GM12878 (cell line): Measurements from ENCODE around the gene XPNPEP3. TPM values are rescaled to one million over a fixed set of nuclear protein-coding genes. Genes with fewer than 3 reads are reported as not detected.

Source experiments
- ATAC-seq: fragments of 200-7000 bp; cut with Tn5 transposase; 3 replicates; pipeline ENCODE4 v1.9.1; 2020; ENCODE audit warnings: mild to moderate bottlenecking, moderate library complexity
- BruUV-seq: library from RNA; stranded (reverse); fragments of 400-500 nt; replicated peaks from 2 replicates; lab custom pipeline; 2021; lab: Mats Ljungman, UMichigan
- CTCF ChIA-PET: fragments of 300-600 bp; sonication (Branson Sonifier 250); formaldehyde crosslinking; extraction: SDS; loops from one replicate; lab custom pipeline; 2021; ENCODE audit warnings: inconsistent platforms; lab: Yijun Ruan, JAX
- POLR2A ChIA-PET: fragments of 350-600 bp; formaldehyde crosslinking; extraction: SDS; loops from one replicate; lab custom pipeline; 2021; ENCODE audit warnings: inconsistent platforms; lab: Charles Lee
- RAD21 ChIA-PET: fragments of 300-600 bp; sonication (Branson Sonifier 250); formaldehyde crosslinking; loops from one replicate; lab custom pipeline; 2023; ENCODE audit warnings: antibody characterized with exemption; ENCODE audit not compliant: unreplicated experiment; lab: Charles Lee
- SMC1A ChIA-PET: fragments of 300-600 bp; sonication (Branson Sonifier 250); formaldehyde crosslinking; loops from one replicate; lab custom pipeline; 2023; ENCODE audit not compliant: unreplicated experiment, uncharacterized antibody; lab: Charles Lee
- DNase-seq: peaks from one replicate; pipeline ENCODE4 v3.0.0-alpha.2; 2011; ENCODE audit warnings: low read depth, low spot score
- FAIRE-seq: peaks from 3 replicates; lab custom pipeline; 2011; peaks lifted over from hg19 to GRCh38; lab: Jason Lieb, UNC
- H2AFZ ChIP-seq: 2 replicates; pipeline ENCODE4 v1.6.0; 2011; ENCODE audit warnings: low read depth, low read length, control low read depth; ENCODE audit not compliant: control insufficient read depth
- H3K27ac ChIP-seq: 2 replicates; pipeline ENCODE4 v1.5.1; 2011; ENCODE audit warnings: control low read depth; ENCODE audit not compliant: control insufficient read depth, insufficient read depth
- H3K27me3 ChIP-seq, 2 experiments: replicated peaks in 1 of 2; 2 replicates each; pipeline versions ENCODE4 v1.6.0 to v1.6.1; 2011; ENCODE audit warnings: low read length in 1 of 2; ENCODE audit not compliant: control insufficient read depth in 2 of 2, insufficient read depth in 2 of 2
- H3K36me3 ChIP-seq, 2 experiments: 2 replicates each; pipeline ENCODE4 v1.5.1; 2011; ENCODE audit warnings: low read length in 1 of 2; ENCODE audit not compliant: control insufficient read depth in 2 of 2, insufficient read depth in 2 of 2
- H3K4me1 ChIP-seq: 2 replicates; pipeline ENCODE4 v1.6.1; 2011; ENCODE audit warnings: mild to moderate bottlenecking, low read length, moderate library complexity, mixed read lengths; ENCODE audit not compliant: control insufficient read depth, insufficient read depth
- H3K4me2 ChIP-seq: 2 replicates; pipeline ENCODE4 v1.6.0; 2011; ENCODE audit warnings: control low read depth; ENCODE audit not compliant: control insufficient read depth, insufficient read depth
- H3K4me3 ChIP-seq: fragments of 200-600 bp; sonication (generic); 2 replicates; pipeline ENCODE4 v1.5.1; 2016
- H3K79me2 ChIP-seq: 2 replicates; pipeline ENCODE4 v1.6.0; 2011; ENCODE audit warnings: low read length; ENCODE audit not compliant: control insufficient read depth, insufficient read depth
- H3K9ac ChIP-seq: 2 replicates; pipeline ENCODE4 v1.8.0; 2011; ENCODE audit warnings: low read length, control low read depth, mixed read lengths; ENCODE audit not compliant: control insufficient read depth, insufficient read depth
- H3K9me3 ChIP-seq: replicated peaks from 3 replicates; pipeline ENCODE4 v1.5.1; 2011; ENCODE audit warnings: mild to moderate bottlenecking, low read length; ENCODE audit not compliant: control insufficient read depth, insufficient read depth
- H4K20me1 ChIP-seq: 2 replicates; pipeline ENCODE4 v1.6.0; 2011; ENCODE audit not compliant: control insufficient read depth, insufficient read depth
- CHD1 ChIP-seq: IDR thresholded peaks from 2 replicates; pipeline ENCODE4 v1.6.1; 2012; ENCODE audit warnings: low read depth, low read length, improper control_type of control experiment
- EP300 ChIP-seq, 2 experiments: fragments of 150-350 bp in 1 of 2; IDR thresholded peaks; 2 replicates each; pipeline ENCODE4 v1.6.1; 2011 to 2012; ENCODE audit warnings: low read depth in 2 of 2, low read length in 2 of 2, borderline replicate concordance in 1 of 2, improper control_type of control experiment in 1 of 2, inconsistent platforms in 1 of 2; ENCODE audit not compliant: control insufficient read depth in 1 of 2
- EZH2 ChIP-seq: IDR thresholded peaks from 2 replicates; pipeline ENCODE4 v1.6.1; 2012; ENCODE audit warnings: low read depth, mild to moderate bottlenecking, control low read depth, inconsistent platforms, low read length, borderline replicate concordance; ENCODE audit not compliant: control insufficient read depth
- FOXK2 ChIP-seq: fragments of 450-650 bp; IDR thresholded peaks from 2 replicates; pipeline ENCODE4 v1.6.1; 2017; ENCODE audit warnings: mild to moderate bottlenecking, moderate library complexity
- HDGF ChIP-seq: fragments of 450-650 bp; IDR thresholded peaks from 2 replicates; pipeline ENCODE4 v1.6.1; 2016; ENCODE audit warnings: antibody characterized with exemption
- NFYA ChIP-seq: IDR thresholded peaks from 2 replicates; pipeline ENCODE4 v1.6.1; 2011; ENCODE audit warnings: low read depth, mild to moderate bottlenecking, low read length, improper control_type of control experiment, borderline replicate concordance
- NR2F1 ChIP-seq: fragments of 450-650 bp; conservative IDR thresholded peaks from 2 replicates; pipeline ENCODE4 v1.6.1; 2017; ENCODE audit warnings: mild to moderate bottlenecking
- RAD21 ChIP-seq: IDR thresholded peaks from 2 replicates; pipeline ENCODE4 v1.6.1; 2011; ENCODE audit warnings: mild to moderate bottlenecking, low read depth, low read length, moderate library complexity; ENCODE audit not compliant: insufficient read depth
- RFX5 ChIP-seq: IDR thresholded peaks from 2 replicates; pipeline ENCODE4 v1.6.1; 2011; ENCODE audit warnings: low read depth, low read length, improper control_type of control experiment
- SMC3 ChIP-seq: IDR thresholded peaks from 2 replicates; pipeline ENCODE4 v1.6.1; 2011; ENCODE audit warnings: low read length, improper control_type of control experiment, borderline replicate concordance
- ZBED1 ChIP-seq: IDR thresholded peaks from 2 replicates; pipeline ENCODE4 v1.6.1; 2016; ENCODE audit warnings: borderline replicate concordance
- WGBS: methylation state at CpG from one replicate; pipeline ENCODE4 v1.1.6; 2016; ENCODE audit warnings: low lambda C conversion rate; ENCODE audit not compliant: insufficient replicate concordance, insufficient coverage; ENCODE audit errors: missing lambda C conversion rate; 5-methylcytosine and 5-hydroxymethylcytosine counted together
- in situ Hi-C: fragments of 300-500 bp; cut with MboI; formaldehyde crosslinking; loops from 9 replicates; pipeline ENCODE4 v1.14.3; 2018; ENCODE audit warnings: mixed read lengths
- intact Hi-C: fragments of 100-400 bp; cut with micrococcal nuclease; formaldehyde crosslinking; loops from one replicate; pipeline ENCODE4 v1.14.2; 2022; ENCODE audit not compliant: unreplicated experiment
- polyA plus RNA-seq, 11 experiments: library from polyadenylated mRNA; depleted of rRNA in 4 of 11; unstranded in 6 of 11; stranded (reverse) in 5 of 11; fragments of >200 nt; fragmentation: Nextera tagmentation in 4 of 11; fragmentation: Illumina TruSeq in 1 of 11; extraction: Ambion mirVana in 4 of 11; extraction: Trizol in 1 of 11; gene quantifications; 1 replicate in 1 of 11; 2 replicates in 10 of 11; pipeline versions ENCODE4 v1.2.1 to v1.2.3, GENCODE V29; 2011 to 2016; ENCODE audit warnings: inconsistent platforms in 2 of 11, missing spikeins in 2 of 11, low read depth in 1 of 11
- total RNA-seq, 4 experiments: library from RNA; depleted of rRNA in 3 of 4; stranded (reverse); fragments of >200 nt in 3 of 4; fragmentation: Illumina TruSeq in 1 of 4; extraction: Trizol in 1 of 4; gene quantifications; 2 replicates each; pipeline versions ENCODE4 v1.2.1 to v1.2.3, GENCODE V29; 2013 to 2021
- TF ChIP-seq, protein P1 (sequence below): IDR thresholded peaks from 2 replicates; pipeline ENCODE4 v1.6.1; 2012; ENCODE audit warnings: improper control_type of control experiment, low read depth, low read length; ENCODE audit not compliant: insufficient replicate concordance
- TF ChIP-seq, protein P2 (sequence below): fragments of 450-650 bp; IDR thresholded peaks from 2 replicates; pipeline ENCODE4 v1.6.1; 2017; ENCODE audit warnings: low read depth, mild to moderate bottlenecking, moderate library complexity

Gene XPNPEP3
- total and polyA plus RNA-seq, 10 of the 15 experiments (the other 5 are each of a cell fraction or from before 2014, with no cell fraction given) = 6.7 to 19.9 (median 11.7) TPM

DNA sequence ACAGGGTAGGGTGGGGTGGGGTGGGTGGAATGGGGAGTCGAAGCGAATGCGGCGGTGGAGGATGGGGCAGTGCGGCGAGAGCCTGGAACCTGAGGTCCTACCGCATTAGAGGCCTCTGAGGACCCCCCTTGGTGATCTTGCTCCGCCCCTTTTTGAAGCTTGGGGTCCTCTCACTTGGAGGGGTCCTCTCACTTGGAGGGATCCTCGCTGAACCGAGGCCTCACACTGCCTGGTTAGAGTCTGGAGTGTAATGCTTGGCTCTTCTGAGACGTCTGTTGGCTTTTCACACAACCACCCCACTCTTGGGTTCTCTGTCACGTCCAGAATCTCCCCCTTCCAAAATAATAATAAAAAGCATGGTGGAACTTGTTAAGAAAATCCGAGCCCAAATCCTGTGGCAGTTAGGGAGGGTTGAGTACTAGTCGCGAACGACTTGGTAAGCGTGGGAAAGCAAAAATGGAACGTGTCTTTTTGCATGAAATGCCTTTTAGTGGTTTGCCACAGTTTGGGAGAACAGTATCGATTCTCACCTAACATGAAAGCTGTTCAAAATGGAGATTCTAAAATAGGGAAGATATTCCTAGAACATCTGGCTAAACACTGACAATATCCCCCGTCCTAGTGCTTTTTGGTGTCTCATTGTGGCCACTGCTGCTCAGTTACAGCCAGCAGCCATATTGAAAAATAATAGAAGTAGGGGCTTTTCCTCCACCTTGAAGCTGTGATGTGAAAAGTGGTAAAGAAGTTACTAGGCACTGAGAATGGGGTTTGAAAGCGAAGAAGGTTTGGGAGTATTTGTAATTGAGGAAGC is 95.1 kb downstream of the XPNPEP3 start (continued):
- TF ChIP-seq NR2F1 = 0 out of 2 replicates have a peak, but pooled peaks have one; percentile 34

DNA sequence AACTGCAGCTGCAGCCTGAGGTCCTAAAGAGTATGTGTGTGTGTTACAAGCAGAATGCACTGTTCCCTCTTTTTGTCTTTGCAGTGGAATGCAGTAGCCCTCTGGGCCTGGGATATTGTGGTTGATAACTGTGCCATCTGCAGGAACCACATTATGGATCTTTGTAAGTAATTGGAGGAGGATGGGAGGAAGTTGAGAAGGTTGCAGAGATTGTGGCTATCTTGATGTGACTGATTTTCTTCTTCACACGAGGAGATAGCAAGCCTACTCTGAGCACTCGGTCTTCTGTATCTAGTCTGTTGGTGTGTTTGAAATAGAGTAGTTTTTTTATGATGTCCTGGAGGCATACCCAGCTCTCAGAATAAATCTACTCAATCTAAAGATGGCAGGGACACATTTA is 96.5 kb downstream of the XPNPEP3 start:
- Histone ChIP-seq H4K20me1 (no peaks in the 10 kb centered on the region), H3K9me3 (no peaks in the 10 kb centered on the region), H3K27me3 (no peaks in the 10 kb centered on the region), H3K36me3 (peaks cover 0 to 18% of the 10 kb centered on the region in 2 experiments; a peak in 2 of 4 replicates), H3K9ac (no peak overlapping the region), H3K4me3 (peak overlapping the region; percentile 47), H3K27ac (no peak overlapping the region), H3K79me2 (peaks cover 46% of the 10 kb centered on the region), H2AFZ (no peak overlapping the region), H3K4me1 (no peaks in the 10 kb centered on the region), H3K4me2 (peak overlapping the region; percentile 66)
- ChIA-PET RAD21 (interaction anchor here (0.7 to 3.9 kb wide), 2 partner anchors 102 to 140 kb away, joined by 6 to 42 read pairs; partner anchors contain the start of gene EP300), CTCF (interaction anchor here (0.8 to 1.6 kb wide), 5 partner anchors 30 to 284 kb away, joined by 3 to 8 read pairs (median 4); no protein-coding TSS in a partner anchor), POLR2A (interaction anchor here (0.6 to 3.0 kb wide), 4 partner anchors 69 to 264 kb away, joined by 3 to 18 read pairs (median 4); no protein-coding TSS in a partner anchor), SMC1A (interaction anchor here (0.6 to 3.6 kb wide), 5 partner anchors 21 to 143 kb away, joined by 3 to 30 read pairs (median 3); no protein-coding TSS in a partner anchor)
- intact Hi-C loops (loop anchor here (5.0 kb wide), 1 partner anchor 69 kb away; no protein-coding TSS in a partner anchor), in situ Hi-C loops (loop anchor here (5.0 kb wide), 1 partner anchor 134 kb away; no protein-coding TSS in a partner anchor)
- no TSS peak for BruUV-seq
- FAIRE-seq (peak; percentile 7), ATAC-seq (no peak), DNase-seq (no peak)
- 33% methylated on average over 2 of the region's 2 CpGs for WGBS
- TF ChIP-seq EP300 (IDR thresholded peaks at IDR 0.05; ENCODE audit: borderline replicate concordance in 1 of 2, control insufficient read depth in 1 of 2, low read depth in 2 of 2, low read length in 2 of 2) (no peak), CHD1 (no peak), NFYA (no peak), RFX5 (no peak), HDGF (no peak), FOXK2 (no peak), EZH2 (no peak), SMC3 (no peak), RAD21 (no peak), ZBED1 (no peak)
- TF ChIP-seq, protein P1, sequence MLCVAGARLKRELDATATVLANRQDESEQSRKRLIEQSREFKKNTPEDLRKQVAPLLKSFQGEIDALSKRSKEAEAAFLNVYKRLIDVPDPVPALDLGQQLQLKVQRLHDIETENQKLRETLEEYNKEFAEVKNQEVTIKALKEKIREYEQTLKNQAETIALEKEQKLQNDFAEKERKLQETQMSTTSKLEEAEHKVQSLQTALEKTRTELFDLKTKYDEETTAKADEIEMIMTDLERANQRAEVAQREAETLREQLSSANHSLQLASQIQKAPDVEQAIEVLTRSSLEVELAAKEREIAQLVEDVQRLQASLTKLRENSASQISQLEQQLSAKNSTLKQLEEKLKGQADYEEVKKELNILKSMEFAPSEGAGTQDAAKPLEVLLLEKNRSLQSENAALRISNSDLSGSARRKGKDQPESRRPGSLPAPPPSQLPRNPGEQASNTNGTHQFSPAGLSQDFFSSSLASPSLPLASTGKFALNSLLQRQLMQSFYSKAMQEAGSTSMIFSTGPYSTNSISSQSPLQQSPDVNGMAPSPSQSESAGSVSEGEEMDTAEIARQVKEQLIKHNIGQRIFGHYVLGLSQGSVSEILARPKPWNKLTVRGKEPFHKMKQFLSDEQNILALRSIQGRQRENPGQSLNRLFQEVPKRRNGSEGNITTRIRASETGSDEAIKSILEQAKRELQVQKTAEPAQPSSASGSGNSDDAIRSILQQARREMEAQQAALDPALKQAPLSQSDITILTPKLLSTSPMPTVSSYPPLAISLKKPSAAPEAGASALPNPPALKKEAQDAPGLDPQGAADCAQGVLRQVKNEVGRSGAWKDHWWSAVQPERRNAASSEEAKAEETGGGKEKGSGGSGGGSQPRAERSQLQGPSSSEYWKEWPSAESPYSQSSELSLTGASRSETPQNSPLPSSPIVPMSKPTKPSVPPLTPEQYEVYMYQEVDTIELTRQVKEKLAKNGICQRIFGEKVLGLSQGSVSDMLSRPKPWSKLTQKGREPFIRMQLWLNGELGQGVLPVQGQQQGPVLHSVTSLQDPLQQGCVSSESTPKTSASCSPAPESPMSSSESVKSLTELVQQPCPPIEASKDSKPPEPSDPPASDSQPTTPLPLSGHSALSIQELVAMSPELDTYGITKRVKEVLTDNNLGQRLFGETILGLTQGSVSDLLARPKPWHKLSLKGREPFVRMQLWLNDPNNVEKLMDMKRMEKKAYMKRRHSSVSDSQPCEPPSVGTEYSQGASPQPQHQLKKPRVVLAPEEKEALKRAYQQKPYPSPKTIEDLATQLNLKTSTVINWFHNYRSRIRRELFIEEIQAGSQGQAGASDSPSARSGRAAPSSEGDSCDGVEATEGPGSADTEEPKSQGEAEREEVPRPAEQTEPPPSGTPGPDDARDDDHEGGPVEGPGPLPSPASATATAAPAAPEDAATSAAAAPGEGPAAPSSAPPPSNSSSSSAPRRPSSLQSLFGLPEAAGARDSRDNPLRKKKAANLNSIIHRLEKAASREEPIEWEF = no peak
- TF ChIP-seq, protein P2, sequence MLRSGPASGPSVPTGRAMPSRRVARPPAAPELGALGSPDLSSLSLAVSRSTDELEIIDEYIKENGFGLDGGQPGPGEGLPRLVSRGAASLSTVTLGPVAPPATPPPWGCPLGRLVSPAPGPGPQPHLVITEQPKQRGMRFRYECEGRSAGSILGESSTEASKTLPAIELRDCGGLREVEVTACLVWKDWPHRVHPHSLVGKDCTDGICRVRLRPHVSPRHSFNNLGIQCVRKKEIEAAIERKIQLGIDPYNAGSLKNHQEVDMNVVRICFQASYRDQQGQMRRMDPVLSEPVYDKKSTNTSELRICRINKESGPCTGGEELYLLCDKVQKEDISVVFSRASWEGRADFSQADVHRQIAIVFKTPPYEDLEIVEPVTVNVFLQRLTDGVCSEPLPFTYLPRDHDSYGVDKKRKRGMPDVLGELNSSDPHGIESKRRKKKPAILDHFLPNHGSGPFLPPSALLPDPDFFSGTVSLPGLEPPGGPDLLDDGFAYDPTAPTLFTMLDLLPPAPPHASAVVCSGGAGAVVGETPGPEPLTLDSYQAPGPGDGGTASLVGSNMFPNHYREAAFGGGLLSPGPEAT = no peak
